ENCODE measurements around the gene FTL. TPM values are rescaled to one million over a fixed set of nuclear protein-coding genes. Genes with fewer than 3 reads are reported as not detected.
"Not testable (repeated sequence)": the region's sequence is repeated elsewhere in the genome, so short reads cannot be mapped to it uniquely, and the experiment has no call there.

Gene FTL
- total RNA-seq (1,234 TPM), polyA plus RNA-seq (4,798 TPM)

DNA sequence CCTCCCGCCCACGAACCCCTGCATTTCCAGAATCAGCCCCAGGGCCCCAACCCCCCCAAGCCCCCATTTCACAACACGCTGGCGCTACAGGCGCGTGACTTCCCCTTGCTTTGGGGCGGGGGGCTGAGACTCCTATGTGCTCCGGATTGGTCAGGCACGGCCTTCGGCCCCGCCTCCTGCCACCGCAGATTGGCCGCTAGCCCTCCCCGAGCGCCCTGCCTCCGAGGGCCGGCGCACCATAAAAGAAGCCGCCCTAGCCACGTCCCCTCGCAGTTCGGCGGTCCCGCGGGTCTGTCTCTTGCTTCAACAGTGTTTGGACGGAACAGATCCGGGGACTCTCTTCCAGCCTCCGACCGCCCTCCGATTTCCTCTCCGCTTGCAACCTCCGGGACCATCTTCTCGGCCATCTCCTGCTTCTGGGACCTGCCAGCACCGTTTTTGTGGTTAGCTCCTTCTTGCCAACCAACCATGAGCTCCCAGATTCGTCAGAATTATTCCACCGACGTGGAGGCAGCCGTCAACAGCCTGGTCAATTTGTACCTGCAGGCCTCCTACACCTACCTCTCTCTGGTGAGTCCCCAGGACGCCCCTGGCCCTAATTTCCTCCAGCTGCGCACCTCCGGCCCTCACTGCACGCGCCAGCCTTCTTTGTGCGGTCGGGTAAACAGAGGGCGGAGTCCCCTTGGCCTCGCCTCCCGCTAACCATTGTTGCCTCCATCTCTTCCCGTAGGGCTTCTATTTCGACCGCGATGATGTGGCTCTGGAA is at the start of gene FTL:
Gene FTL, plus strand, starts transcription at position 270 of the 766 bp plus-strand sequence. Its CDS starts 199 bp downstream, at position 469.
- Histone ChIP-seq H3K4me3 (ENCODE audit: low read depth, low read length) (peak within 1 kb of the TSS; percentile 65), H3K27ac (ENCODE audit: low read depth) (peak within 1 kb of the TSS; percentile 90), H3K4me1 (ENCODE audit: insufficient read depth) (peaks cover 5% of the 10 kb centered on the region), H3K36me3 (ENCODE audit: insufficient read depth) (peaks cover 3% of the 10 kb centered on the region)
- DNase-seq (ENCODE audit: extremely low spot score), result peak; percentile 86
- under 1% methylated on average over 52 of the region's 52 CpGs for WGBS

DNA sequence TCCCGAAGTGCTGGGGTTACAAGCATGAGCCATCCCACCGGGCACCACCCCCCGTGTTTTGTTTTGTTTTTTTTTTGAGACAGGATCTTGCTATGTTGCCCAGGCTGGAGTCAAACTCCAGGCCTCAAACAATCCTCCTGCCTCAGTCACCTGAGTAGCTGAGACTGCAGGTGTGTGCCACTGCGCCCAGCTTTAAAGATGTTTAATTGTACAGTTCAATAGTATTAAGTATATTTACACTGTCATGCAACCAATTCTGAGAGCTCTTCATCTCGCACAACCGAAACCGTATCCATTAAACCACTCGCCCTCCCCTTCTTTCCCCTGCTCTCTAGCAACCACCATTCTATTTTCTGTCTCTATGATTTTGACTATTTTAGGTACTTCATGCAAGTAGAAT is 49.4 kb upstream of the FTL start:
- Histone ChIP-seq H3K27ac (ENCODE audit: low read depth) (no peak overlapping the region), H3K36me3 (ENCODE audit: insufficient read depth) (peaks cover 3% of the 10 kb centered on the region), H3K4me1 (ENCODE audit: insufficient read depth) (no peaks in the 10 kb centered on the region), H3K4me3 (ENCODE audit: low read depth, low read length) (no peak overlapping the region)
- DNase-seq (ENCODE audit: extremely low spot score), result no peak
- 87% methylated on average over 8 of the region's 8 CpGs for WGBS

DNA sequence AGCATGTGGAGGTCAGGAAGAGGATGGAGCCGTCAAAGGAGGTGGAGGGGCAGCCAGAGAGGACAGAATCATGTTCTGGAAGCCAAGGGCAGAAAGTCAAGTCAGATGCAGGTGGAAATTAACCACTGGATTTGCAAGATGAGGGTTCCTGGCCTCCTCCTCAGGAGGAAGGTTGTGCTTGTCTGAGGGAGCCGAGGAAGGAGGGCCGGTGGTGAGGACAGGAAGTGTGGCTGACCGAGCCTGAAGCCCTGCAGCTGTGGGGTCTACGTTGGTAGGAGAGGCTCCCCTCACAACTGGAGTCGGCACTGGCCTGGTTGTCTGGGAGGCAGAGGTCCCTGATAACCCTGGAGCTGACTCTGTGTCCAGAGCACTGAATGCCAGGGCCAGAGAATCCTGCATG is 47.0 kb upstream of the FTL start:
- WGBS, result 77% methylated on average over 6 of the region's 6 CpGs

DNA sequence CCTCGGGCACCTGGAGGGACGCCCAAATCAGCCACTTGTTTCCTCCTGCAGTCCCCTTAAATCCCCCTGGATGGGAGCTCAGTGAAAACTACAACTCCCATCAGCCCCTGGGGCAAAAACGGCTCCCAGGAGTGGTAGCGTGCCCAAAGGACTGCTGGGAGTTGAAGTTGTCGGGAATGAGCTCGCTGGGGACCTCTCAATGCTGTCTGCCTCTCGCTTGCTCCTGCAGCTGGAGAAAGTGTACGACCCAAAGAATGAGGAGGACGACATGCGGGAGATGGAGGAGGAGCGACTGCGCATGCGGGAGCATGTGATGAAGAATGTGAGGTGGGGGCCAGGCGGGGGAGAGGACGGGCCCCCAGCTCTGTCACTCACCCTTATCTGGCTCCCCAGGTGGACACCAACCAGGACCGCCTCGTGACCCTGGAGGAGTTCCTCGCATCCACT is 46.3 kb upstream of the FTL start:
- Histone ChIP-seq H3K4me1 (ENCODE audit: insufficient read depth) (no peaks in the 10 kb centered on the region), H3K36me3 (ENCODE audit: insufficient read depth) (peaks cover 3% of the 10 kb centered on the region), H3K4me3 (ENCODE audit: low read depth, low read length) (no peak overlapping the region), H3K27ac (ENCODE audit: low read depth) (no peak overlapping the region)
- no peak for DNase-seq (ENCODE audit: extremely low spot score)
- 85% methylated on average over 18 of the region's 18 CpGs for WGBS

More for the DNA sequence above, 47.0 kb upstream of the FTL start:
- Histone ChIP-seq H3K27ac (ENCODE audit: low read depth) (no peak overlapping the region), H3K4me3 (ENCODE audit: low read depth, low read length) (no peak overlapping the region), H3K36me3 (ENCODE audit: insufficient read depth) (peaks cover 3% of the 10 kb centered on the region), H3K4me1 (ENCODE audit: insufficient read depth) (no peaks in the 10 kb centered on the region)
- no peak for DNase-seq (ENCODE audit: extremely low spot score)

DNA sequence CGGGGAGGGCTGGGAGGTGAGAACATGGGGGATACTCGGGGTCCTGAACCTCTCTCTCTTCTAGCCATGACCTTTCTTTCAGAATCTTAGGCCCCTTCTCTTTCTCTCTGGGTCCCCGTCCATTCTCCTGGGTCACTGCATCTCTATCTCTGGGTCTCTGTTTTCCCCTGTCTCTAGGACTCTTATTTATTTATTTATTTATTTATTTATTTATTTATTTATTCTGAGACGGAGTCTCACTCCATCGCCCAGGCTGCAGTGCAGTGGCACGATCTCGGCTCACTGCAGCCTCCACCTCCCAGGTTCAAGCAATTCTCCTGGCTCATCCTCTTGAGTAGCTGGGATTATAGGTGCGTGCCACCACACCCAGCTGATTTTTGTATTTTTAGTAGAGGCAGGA is 45.8 kb upstream of the FTL start:
- H3K4me1 ChIP-seq (ENCODE audit: insufficient read depth); H3K36me3 ChIP-seq (ENCODE audit: insufficient read depth); H3K4me3 ChIP-seq (ENCODE audit: low read depth, low read length); DNase-seq (ENCODE audit: extremely low spot score); H3K27ac ChIP-seq (ENCODE audit: low read depth): not testable (repeated sequence)
- 93% methylated on average over 8 of the region's 8 CpGs for WGBS

DNA sequence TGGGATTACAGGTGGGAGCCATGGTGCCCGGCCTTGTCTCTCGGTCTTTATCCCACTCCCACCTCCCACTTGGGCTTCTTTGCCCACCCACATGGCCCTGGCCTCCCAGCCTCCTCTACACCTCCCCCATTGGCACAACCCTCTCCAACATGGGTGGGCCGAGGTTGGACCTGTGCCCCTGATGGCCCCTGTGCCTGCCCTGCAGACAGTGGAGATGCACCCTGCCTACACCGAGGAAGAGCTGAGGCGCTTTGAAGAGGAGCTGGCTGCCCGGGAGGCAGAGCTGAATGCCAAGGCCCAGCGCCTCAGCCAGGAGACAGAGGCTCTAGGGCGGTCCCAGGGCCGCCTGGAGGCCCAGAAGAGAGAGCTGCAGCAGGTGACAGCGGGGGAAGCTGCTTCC is 44.2 kb upstream of the FTL start:
- WGBS, result 90% methylated on average over 10 of the region's 10 CpGs
- Histone ChIP-seq H3K4me1 (ENCODE audit: insufficient read depth) (no peaks in the 10 kb centered on the region), H3K27ac (ENCODE audit: low read depth) (no peak overlapping the region), H3K4me3 (ENCODE audit: low read depth, low read length) (no peak overlapping the region), H3K36me3 (ENCODE audit: insufficient read depth) (no peaks in the 10 kb centered on the region)
- no peak for DNase-seq (ENCODE audit: extremely low spot score)

DNA sequence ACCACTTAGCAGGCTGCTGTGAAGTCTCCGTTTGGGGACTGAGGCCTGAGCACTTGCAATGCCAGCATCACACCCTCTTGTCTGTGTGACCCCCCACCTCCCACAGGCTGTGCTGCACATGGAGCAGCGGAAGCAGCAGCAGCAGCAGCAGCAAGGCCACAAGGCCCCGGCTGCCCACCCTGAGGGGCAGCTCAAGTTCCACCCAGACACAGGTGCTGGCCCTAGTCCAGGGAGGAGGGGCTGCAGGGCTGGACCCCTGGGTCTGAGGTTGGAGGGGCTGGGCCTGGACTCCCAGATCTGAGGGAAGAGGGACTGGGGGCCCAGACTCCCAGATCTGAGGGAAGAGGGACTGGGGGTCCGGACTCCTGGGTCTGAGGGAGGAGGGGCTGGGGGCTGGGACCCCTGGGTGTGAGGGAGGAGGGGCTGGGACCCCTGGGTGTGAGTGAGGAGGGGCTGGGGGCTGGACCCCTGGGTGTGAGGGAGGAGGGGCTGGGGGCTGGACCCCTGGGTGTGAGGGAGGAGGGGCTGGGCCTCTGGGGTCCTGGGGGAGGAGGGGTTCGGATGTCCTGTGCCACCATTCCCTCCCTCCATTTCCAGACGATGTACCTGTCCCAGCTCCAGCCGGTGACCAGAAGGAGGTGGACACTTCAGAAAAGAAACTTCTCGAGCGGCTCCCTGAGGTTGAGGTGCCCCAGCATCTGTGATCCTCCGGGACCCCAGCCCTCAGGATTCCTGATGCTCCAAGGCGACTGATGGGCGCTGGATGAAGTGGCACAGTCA is 43.2 kb upstream of the FTL start:
- Histone ChIP-seq H3K27ac (ENCODE audit: low read depth) (no peak overlapping the region), H3K4me1 (ENCODE audit: insufficient read depth) (no peaks in the 10 kb centered on the region), H3K4me3 (ENCODE audit: low read depth, low read length) (no peak overlapping the region), H3K36me3 (ENCODE audit: insufficient read depth) (no peaks in the 10 kb centered on the region)
- no peak for DNase-seq (ENCODE audit: extremely low spot score)
- 91% methylated on average over 12 of the region's 12 CpGs for WGBS

DNA sequence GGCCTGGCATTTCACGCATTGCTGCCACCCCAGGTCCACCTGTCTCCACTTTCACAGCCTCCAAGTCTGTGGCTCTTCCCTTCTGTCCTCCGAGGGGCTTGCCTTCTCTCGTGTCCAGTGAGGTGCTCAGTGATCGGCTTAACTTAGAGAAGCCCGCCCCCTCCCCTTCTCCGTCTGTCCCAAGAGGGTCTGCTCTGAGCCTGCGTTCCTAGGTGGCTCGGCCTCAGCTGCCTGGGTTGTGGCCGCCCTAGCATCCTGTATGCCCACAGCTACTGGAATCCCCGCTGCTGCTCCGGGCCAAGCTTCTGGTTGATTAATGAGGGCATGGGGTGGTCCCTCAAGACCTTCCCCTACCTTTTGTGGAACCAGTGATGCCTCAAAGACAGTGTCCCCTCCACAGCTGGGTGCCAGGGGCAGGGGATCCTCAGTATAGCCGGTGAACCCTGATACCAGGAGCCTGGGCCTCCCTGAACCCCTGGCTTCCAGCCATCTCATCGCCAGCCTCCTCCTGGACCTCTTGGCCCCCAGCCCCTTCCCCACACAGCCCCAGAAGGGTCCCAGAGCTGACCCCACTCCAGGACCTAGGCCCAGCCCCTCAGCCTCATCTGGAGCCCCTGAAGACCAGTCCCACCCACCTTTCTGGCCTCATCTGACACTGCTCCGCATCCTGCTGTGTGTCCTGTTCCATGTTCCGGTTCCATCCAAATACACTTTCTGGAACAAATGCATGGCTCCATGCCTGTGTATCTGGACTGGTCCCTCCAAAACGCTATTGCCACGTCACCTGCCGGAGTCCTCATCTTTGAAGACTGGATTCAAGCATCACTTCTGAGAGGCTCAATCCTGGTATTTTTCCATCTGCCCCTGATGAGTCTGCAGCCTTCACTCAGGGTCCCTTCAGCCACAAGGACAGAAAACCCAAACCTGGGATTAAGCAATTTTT is 42.3 kb upstream of the FTL start:
- Histone ChIP-seq H3K36me3 (ENCODE audit: insufficient read depth) (no peaks in the 10 kb centered on the region), H3K4me3 (ENCODE audit: low read depth, low read length) (no peak overlapping the region), H3K4me1 (ENCODE audit: insufficient read depth) (no peaks in the 10 kb centered on the region), H3K27ac (ENCODE audit: low read depth) (no peak overlapping the region)
- WGBS, result 85% methylated on average over 18 of the region's 18 CpGs
- DNase-seq (ENCODE audit: extremely low spot score), result no peak

DNA sequence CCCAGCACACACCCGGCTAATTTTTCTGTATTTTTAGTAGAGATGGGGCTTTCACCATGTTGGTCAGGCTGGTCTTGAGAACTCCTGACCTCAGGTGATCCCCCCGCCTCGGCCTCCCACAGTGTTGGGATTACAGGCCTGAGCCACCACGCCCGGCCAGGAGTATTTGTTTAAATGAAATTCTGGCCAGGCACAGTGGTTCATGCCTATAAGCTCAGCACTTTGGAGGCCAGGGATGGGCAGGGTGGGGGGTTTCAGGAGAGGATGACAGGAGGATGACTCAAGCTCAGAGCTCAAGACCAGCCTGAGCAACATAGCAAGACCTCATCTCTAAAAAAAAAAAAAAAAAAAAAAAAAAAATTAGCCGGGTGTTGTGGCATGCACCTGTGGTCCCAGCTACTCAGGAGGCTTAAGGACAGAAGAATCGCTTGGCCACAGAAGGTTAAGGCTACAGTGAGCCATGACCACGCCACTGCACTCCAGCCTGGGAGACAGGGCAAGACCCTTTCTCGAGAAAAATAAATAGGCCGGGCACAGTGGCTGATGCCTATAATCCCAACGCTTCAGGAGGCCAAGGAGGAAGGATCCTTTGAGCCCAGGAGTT is 39.8 kb upstream of the FTL start:
- H3K4me1 ChIP-seq (ENCODE audit: insufficient read depth), result no peaks in the 10 kb centered on the region
- DNase-seq (ENCODE audit: extremely low spot score), result no peak
- WGBS, result 74% methylated on average over 11 of the region's 11 CpGs
- no peaks in the 10 kb centered on the region for H3K36me3 ChIP-seq (ENCODE audit: insufficient read depth)
- no peak overlapping the region for H3K4me3 ChIP-seq (ENCODE audit: low read depth, low read length)
- no peak overlapping the region for H3K27ac ChIP-seq (ENCODE audit: low read depth)

DNA sequence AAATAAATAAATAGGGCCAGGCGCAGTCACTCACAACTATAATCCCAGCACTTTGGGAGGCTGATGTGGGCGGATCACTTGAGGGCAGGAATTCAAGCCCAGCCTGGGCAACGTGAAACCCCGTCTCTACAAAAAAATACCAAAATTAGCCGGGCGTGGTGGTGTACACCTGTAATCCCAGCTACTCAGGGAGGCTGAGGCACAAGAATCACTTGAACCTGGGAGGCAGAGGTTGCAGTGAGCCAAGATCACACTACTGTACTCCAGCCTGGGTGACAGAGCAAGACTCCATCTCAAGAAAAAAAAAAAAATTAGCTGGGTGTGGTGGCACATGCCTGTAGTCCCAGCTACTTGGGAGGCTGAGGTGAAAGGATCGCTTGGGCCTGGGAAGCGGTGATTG is 39.2 kb upstream of the FTL start:
- WGBS, result 88% methylated on average over 8 of the region's 8 CpGs
- H3K4me1 ChIP-seq (ENCODE audit: insufficient read depth); H3K4me3 ChIP-seq (ENCODE audit: low read depth, low read length); H3K27ac ChIP-seq (ENCODE audit: low read depth); DNase-seq (ENCODE audit: extremely low spot score); H3K36me3 ChIP-seq (ENCODE audit: insufficient read depth): not testable (repeated sequence)

DNA sequence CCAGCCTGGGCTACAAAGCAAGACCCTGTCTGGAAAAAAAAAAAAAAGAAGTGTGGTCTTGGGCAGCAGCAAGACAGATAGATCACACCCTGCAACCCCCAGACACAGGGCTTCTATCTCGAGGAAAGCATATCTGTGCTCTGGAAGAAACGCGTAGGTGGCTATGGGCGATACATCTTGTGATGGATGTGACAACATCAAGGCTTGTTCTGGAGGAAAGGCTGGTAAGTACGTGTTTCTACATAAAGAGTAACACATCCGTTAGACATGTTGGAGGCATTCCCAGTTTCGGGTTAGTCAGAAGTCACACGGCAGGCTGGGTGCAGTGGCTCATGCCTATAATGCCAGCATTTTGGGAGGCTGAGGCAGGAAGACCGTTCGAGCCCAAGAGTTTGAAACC is 38.2 kb upstream of the FTL start:
- H3K4me3 ChIP-seq (ENCODE audit: low read depth, low read length), result no peak overlapping the region
- no peaks in the 10 kb centered on the region for H3K36me3 ChIP-seq (ENCODE audit: insufficient read depth)
- H3K27ac ChIP-seq (ENCODE audit: low read depth), result no peak overlapping the region
- WGBS, result 20% methylated on average over 10 of the region's 10 CpGs
- no peak for DNase-seq (ENCODE audit: extremely low spot score)
- H3K4me1 ChIP-seq (ENCODE audit: insufficient read depth), result no peaks in the 10 kb centered on the region

DNA sequence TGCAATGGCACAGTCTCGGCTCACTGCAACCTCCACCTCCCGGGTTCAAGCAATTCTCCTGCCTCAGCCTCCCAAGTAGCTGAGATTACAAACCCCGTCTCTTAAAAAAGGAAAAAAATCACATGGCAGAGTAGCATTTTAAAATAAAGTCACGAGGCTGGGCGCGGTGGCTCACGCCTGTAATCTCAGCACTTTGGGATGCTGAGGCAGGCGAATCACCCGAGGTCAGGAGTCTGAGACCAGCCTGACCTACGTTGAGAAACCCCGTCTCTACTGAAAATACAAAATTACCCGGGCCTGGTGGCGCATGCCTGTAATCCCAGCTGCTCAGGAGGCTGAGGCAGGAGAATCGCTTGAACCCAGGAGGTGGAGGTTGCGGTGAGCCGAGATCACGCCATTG is 37.4 kb upstream of the FTL start:
- H3K4me1 ChIP-seq (ENCODE audit: insufficient read depth); H3K4me3 ChIP-seq (ENCODE audit: low read depth, low read length); DNase-seq (ENCODE audit: extremely low spot score); H3K36me3 ChIP-seq (ENCODE audit: insufficient read depth); H3K27ac ChIP-seq (ENCODE audit: low read depth): not testable (repeated sequence)
- 88% methylated on average over 17 of the region's 17 CpGs for WGBS
